Liver (tissue), 9 donors: ENCODE data around the gene FAM131B. TPM values are rescaled to one million over a fixed set of nuclear protein-coding genes. Genes with fewer than 3 reads are reported as not detected.

ENCODE experiments used
- DNase-seq: peaks from one replicate; pipeline ENCODE4 v3.0.0-alpha.2; 2017; ENCODE audit warnings: low spot score
- H3K27ac ChIP-seq, 2 donors: one replicate each; pipeline ENCODE4 v1.7.0; 2013; ENCODE audit warnings: inconsistent platforms in 2 of 2, low read length in 2 of 2, control low read depth in 1 of 2, low read depth in 1 of 2, mild to moderate bottlenecking in 1 of 2
- H3K27me3 ChIP-seq, 4 donors: one replicate each; pipeline versions ENCODE4 v1.6.1 to v1.7.0; 2013; ENCODE audit warnings: low read length in 3 of 4, inconsistent platforms in 1 of 4, mild to moderate bottlenecking in 1 of 4, moderate library complexity in 1 of 4; ENCODE audit not compliant: control insufficient read depth in 4 of 4, insufficient read depth in 4 of 4
- H3K36me3 ChIP-seq, 4 donors: one replicate each; pipeline versions ENCODE4 v1.6.1 to v1.7.0; 2013; ENCODE audit warnings: low read length in 3 of 4, mild to moderate bottlenecking in 3 of 4, low read depth in 1 of 4, moderate library complexity in 1 of 4; ENCODE audit not compliant: control insufficient read depth in 4 of 4, insufficient read depth in 3 of 4
- H3K4me1 ChIP-seq, 4 donors: one replicate each; pipeline versions ENCODE4 v1.6.1 to v1.7.0; 2013; ENCODE audit warnings: low read length in 3 of 4, mild to moderate bottlenecking in 3 of 4, moderate library complexity in 1 of 4; ENCODE audit not compliant: control insufficient read depth in 4 of 4, insufficient read depth in 4 of 4
- H3K4me3 ChIP-seq, 3 donors: one replicate each; pipeline versions ENCODE4 v1.6.1 to v1.7.0; 2013; ENCODE audit warnings: low read length in 3 of 3, control low read depth in 1 of 3, low read depth in 1 of 3, mild to moderate bottlenecking in 1 of 3
- H3K9ac ChIP-seq, 2 donors: one replicate each; pipeline ENCODE4 v1.7.0; 2013; ENCODE audit warnings: low read length in 2 of 2, mild to moderate bottlenecking in 2 of 2, moderate library complexity in 2 of 2, control low read depth in 1 of 2, low read depth in 1 of 2
- H3K9me3 ChIP-seq, 4 donors: one replicate each; pipeline versions ENCODE4 v1.6.1 to v1.7.0; 2013; ENCODE audit warnings: low read length in 3 of 4; ENCODE audit not compliant: control insufficient read depth in 4 of 4
- EGR1 ChIP-seq, 2 donors: IDR thresholded peaks; 2 replicates each; pipeline ENCODE4 v1.6.1; 2016 to 2018; ENCODE audit warnings: antibody characterized with exemption in 2 of 2, low read depth in 2 of 2
- GABPA ChIP-seq, 2 donors: IDR thresholded peaks in 1 of 2; conservative IDR thresholded peaks in 1 of 2; 2 replicates each; pipeline ENCODE4 v1.6.1; 2016; ENCODE audit warnings: antibody characterized with exemption in 2 of 2, mild to moderate bottlenecking in 1 of 2, moderate library complexity in 1 of 2
- HNF4A ChIP-seq, 2 donors: conservative IDR thresholded peaks; 2 replicates each; pipeline ENCODE4 v1.6.1; 2016; ENCODE audit warnings: antibody characterized with exemption in 2 of 2, mild to moderate bottlenecking in 2 of 2
- HNF4G ChIP-seq: IDR thresholded peaks from 2 replicates; pipeline ENCODE4 v1.6.1; 2016; ENCODE audit warnings: antibody characterized with exemption
- JUND ChIP-seq, 2 donors: IDR thresholded peaks; 2 replicates each; pipeline ENCODE4 v1.6.1; 2016; ENCODE audit warnings: antibody characterized with exemption in 2 of 2
- MAX ChIP-seq: IDR thresholded peaks from 2 replicates; pipeline ENCODE4 v1.6.1; 2016; ENCODE audit warnings: antibody characterized with exemption
- TAF1 ChIP-seq: conservative IDR thresholded peaks from 2 replicates; pipeline ENCODE4 v1.6.1; 2016; ENCODE audit warnings: antibody characterized with exemption, mild to moderate bottlenecking
- YY1 ChIP-seq: IDR thresholded peaks from 2 replicates; pipeline ENCODE4 v1.6.1; 2016; ENCODE audit warnings: antibody characterized with exemption, mild to moderate bottlenecking
- whole genome bisulfite sequencing: extraction: QIAGEN DNeasy Blood & Tissue Kit; methylation state at CpG from one replicate; pipeline ENCODE4 v1.1.7; 2013; 5-methylcytosine and 5-hydroxymethylcytosine counted together
- polyA plus RNA-seq, 2 donors: library from polyadenylated mRNA; stranded (reverse) in 1 of 2; unstranded in 1 of 2; fragments of 200-250 nt in 1 of 2; fragments of >200 nt in 1 of 2; fragmentation: Nextera tagmentation in 1 of 2; extraction: Ambion mirVana in 1 of 2; gene quantifications; one replicate each; pipeline versions ENCODE4 v1.2.1 to v1.2.3, GENCODE V29; 2013 to 2015
- total RNA-seq, 2 donors: library from RNA; depleted of rRNA; stranded (reverse); fragments of >200 nt; gene quantifications; one replicate each; pipeline ENCODE4 v1.2.3, GENCODE V29; 2014
- TF ChIP-seq, protein P1 (sequence below): IDR thresholded peaks from 2 replicates; pipeline ENCODE4 v1.6.1; 2016; ENCODE audit warnings: antibody characterized with exemption
- TF ChIP-seq, protein P2 (sequence below): fragments of 150-350 bp; IDR thresholded peaks from 2 replicates; pipeline ENCODE4 v1.5.1; 2017; ENCODE audit warnings: improper control_type of control experiment, low read depth, low read length; ENCODE audit not compliant: missing input control
- TF ChIP-seq, protein P3 (sequence below): IDR thresholded peaks from 2 replicates; pipeline ENCODE4 v1.6.1; 2016; ENCODE audit warnings: antibody characterized with exemption
- donor health status: healthy.
- donor health status: healthy.
- donor health status: healthy.
- donor health status: healthy.
- donor health status: healthy.

Gene FAM131B
- total and polyA plus RNA-seq, 4 donors: 0.06 to 0.14 (median 0.08) TPM; not detected in 1

DNA sequence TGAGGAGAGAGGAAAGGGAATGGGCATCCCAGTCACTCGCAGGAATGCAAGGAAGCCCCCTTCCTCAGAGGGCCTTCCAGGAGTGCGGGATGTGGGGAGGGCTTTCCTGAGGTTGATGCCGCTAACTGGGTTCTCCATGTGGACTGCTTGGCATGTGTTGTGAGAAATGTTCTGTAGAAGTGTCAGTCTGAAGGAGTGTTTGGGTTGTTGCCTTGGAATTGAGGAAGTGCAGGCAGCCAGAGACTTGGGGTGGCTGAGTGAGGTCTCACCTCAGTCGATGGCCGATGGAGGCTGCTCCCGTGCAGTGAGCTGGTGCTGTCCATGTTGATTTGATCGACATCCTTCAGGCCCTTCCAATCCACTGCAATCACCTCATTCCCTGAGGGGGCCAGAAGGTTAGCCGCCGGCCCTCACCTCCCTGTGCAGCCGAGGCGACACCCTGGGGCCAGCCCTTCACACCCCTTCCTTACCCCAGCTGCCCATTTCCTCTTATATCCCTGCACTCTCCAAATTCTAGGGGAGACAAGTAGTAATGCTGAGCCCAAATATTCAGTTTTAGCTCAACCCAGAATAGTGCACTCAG, 2.7 kb downstream of the FAM131B start:
- Histone ChIP-seq H3K27me3 (peaks cover 0 to 6% (median 2%) of the 10 kb centered on the region in 4 donors), H3K4me1 (peaks cover 3 to 9% (median 7%) of the 10 kb centered on the region in 4 donors), H3K9me3 (no peaks in the 10 kb centered on the region), H3K36me3 (no peaks in the 10 kb centered on the region), H3K9ac (no peak overlapping the region), H3K27ac (no peak overlapping the region), H3K4me3 (no peak overlapping the region)
- no peak for DNase-seq
- TF ChIP-seq, protein P1, sequence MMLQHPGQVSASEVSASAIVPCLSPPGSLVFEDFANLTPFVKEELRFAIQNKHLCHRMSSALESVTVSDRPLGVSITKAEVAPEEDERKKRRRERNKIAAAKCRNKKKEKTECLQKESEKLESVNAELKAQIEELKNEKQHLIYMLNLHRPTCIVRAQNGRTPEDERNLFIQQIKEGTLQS: no peak
- TF ChIP-seq HNF4G (no peak), TAF1 (no peak), JUND (IDR thresholded peaks at IDR 0.05) (no peak), MAX (no peak), YY1 (no peak), HNF4A (conservative IDR thresholded peaks at IDR 0.05) (no peak)
- TF ChIP-seq, protein P2, sequence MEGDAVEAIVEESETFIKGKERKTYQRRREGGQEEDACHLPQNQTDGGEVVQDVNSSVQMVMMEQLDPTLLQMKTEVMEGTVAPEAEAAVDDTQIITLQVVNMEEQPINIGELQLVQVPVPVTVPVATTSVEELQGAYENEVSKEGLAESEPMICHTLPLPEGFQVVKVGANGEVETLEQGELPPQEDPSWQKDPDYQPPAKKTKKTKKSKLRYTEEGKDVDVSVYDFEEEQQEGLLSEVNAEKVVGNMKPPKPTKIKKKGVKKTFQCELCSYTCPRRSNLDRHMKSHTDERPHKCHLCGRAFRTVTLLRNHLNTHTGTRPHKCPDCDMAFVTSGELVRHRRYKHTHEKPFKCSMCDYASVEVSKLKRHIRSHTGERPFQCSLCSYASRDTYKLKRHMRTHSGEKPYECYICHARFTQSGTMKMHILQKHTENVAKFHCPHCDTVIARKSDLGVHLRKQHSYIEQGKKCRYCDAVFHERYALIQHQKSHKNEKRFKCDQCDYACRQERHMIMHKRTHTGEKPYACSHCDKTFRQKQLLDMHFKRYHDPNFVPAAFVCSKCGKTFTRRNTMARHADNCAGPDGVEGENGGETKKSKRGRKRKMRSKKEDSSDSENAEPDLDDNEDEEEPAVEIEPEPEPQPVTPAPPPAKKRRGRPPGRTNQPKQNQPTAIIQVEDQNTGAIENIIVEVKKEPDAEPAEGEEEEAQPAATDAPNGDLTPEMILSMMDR: no peak
- TF ChIP-seq, protein P3, sequence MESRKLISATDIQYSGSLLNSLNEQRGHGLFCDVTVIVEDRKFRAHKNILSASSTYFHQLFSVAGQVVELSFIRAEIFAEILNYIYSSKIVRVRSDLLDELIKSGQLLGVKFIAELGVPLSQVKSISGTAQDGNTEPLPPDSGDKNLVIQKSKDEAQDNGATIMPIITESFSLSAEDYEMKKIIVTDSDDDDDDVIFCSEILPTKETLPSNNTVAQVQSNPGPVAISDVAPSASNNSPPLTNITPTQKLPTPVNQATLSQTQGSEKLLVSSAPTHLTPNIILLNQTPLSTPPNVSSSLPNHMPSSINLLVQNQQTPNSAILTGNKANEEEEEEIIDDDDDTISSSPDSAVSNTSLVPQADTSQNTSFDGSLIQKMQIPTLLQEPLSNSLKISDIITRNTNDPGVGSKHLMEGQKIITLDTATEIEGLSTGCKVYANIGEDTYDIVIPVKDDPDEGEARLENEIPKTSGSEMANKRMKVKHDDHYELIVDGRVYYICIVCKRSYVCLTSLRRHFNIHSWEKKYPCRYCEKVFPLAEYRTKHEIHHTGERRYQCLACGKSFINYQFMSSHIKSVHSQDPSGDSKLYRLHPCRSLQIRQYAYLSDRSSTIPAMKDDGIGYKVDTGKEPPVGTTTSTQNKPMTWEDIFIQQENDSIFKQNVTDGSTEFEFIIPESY: no peak
- 81% methylated on average over 11 of the region's 11 CpGs for WGBS

- 91% methylated on average over 12 of the region's 12 CpGs for WGBS
- DNase-seq: no peak
- no peaks in the 10 kb centered on the region for H3K36me3 ChIP-seq
- no peak overlapping the region for H3K9ac ChIP-seq
- TF ChIP-seq JUND (IDR thresholded peaks at IDR 0.05) (no peak), GABPA (IDR thresholded peaks at IDR 0.05 in 1 of 2, conservative IDR thresholded peaks at IDR 0.05 in 1 of 2) (no peak), MAX (no peak), HNF4A (conservative IDR thresholded peaks at IDR 0.05) (no peak), TAF1 (no peak), EGR1 (IDR thresholded peaks at IDR 0.05; ENCODE audit: low read depth in 2 of 2) (no peak)
- TF ChIP-seq, protein P3: no peak
- TF ChIP-seq, protein P1: no peak
- peaks cover 0 to 6% (median 1%) of the 10 kb centered on the region in 4 donors for H3K27me3 ChIP-seq
- peaks cover 3 to 9% (median 7%) of the 10 kb centered on the region in 4 donors for H3K4me1 ChIP-seq
- H3K9me3 ChIP-seq: no peaks in the 10 kb centered on the region
- H3K27ac ChIP-seq: no peak overlapping the region
- H3K4me3 ChIP-seq: no peak overlapping the region
These were observed 3.9 kb downstream of the FAM131B start for GRCh38 chr7:143358626-143359025.
